22Rv1 (cell line): Measurements from ENCODE around the gene ART5.
"Not testable (repeated sequence)": the region's sequence is repeated elsewhere in the genome, so short reads cannot be mapped to it uniquely, and the experiment has no call there.

Experiments used
- H3K27ac ChIP-seq: fragments of 450-650 bp; 2 replicates; pipeline ENCODE4 v1.5.1; 2017
- CTCF ChIP-seq: fragments of 450-650 bp; IDR thresholded peaks from 2 replicates; pipeline ENCODE4 v1.5.1; 2017; ENCODE audit warnings: mild to moderate bottlenecking
- ZFX ChIP-seq: fragments of 450-650 bp; IDR thresholded peaks from 2 replicates; pipeline ENCODE4 v1.6.1; 2017; ENCODE audit warnings: antibody characterized with exemption, borderline replicate concordance

ART5 gene

GRCh38 chr11:3655547-3655946 lies 13.8 kb upstream of the ART5 start:
- TF ChIP-seq ZFX (no peak), CTCF (no peak)
- H3K27ac ChIP-seq: no peak overlapping the region

- not testable (repeated sequence) for H3K27ac ChIP-seq
Observed at GRCh38 chr11:3652514-3652913, 10.7 kb upstream of the ART5 start.

- H3K27ac ChIP-seq: not testable (repeated sequence)
Observed at GRCh38 chr11:3649374-3649773, 7.6 kb upstream of the ART5 start.

GRCh38 chr11:3648843-3649242 lies 7.1 kb upstream of the ART5 start:
- not testable (repeated sequence) for H3K27ac ChIP-seq

- H3K27ac ChIP-seq: no peak overlapping the region
- TF ChIP-seq ZFX: no peak
- TF ChIP-seq CTCF: no peak
Observed at GRCh38 chr11:3645552-3645951, 3.8 kb upstream of the ART5 start.

GRCh38 chr11:3644817-3645235 lies 3.0 kb upstream of the ART5 start, which contains the start of gene ART1:
ART1 (plus strand) TSS chr11:3645128; CDS start chr11:3659214, 14,086 bp downstream.
- H3K27ac ChIP-seq: no peak within 1 kb of the TSS
- TF ChIP-seq CTCF: no peak
- no peak for TF ChIP-seq ZFX

GRCh38 chr11:3643102-3643546 lies 1.3 kb upstream of the ART5 start:
- H3K27ac ChIP-seq: not testable (repeated sequence)

GRCh38 chr11:3642071-3642951 lies 519 bp upstream of the ART5 start:
- TF ChIP-seq ZFX: no peak
- TF ChIP-seq CTCF: no peak
- H3K27ac ChIP-seq: no peak overlapping the region

- no peak for TF ChIP-seq ZFX
- no peak overlapping the region for H3K27ac ChIP-seq
Observed at GRCh38 chr11:3641191-3641590, 601 bp downstream of the ART5 start.

GRCh38 chr11:3639841-3640240 lies 2.0 kb downstream of the ART5 start:
- no peak for TF ChIP-seq CTCF
- no peak for TF ChIP-seq ZFX
- H3K27ac ChIP-seq: no peak overlapping the region
